Liver (tissue), 9 donors: ENCODE data around the gene PPM1J. TPM values are rescaled to one million over a fixed set of nuclear protein-coding genes. Genes with fewer than 3 reads are reported as not detected.
"Not testable (repeated sequence)": the region's sequence is repeated elsewhere in the genome, so short reads cannot be mapped to it uniquely, and the experiment has no call there.

ENCODE experiments used
- DNase-seq: peaks from one replicate; pipeline ENCODE4 v3.0.0-alpha.2; 2017; ENCODE audit warnings: low spot score
- H3K27ac ChIP-seq, 2 donors: one replicate each; pipeline ENCODE4 v1.7.0; 2013; ENCODE audit warnings: inconsistent platforms in 2 of 2, low read length in 2 of 2, control low read depth in 1 of 2, low read depth in 1 of 2, mild to moderate bottlenecking in 1 of 2
- H3K27me3 ChIP-seq, 4 donors: one replicate each; pipeline versions ENCODE4 v1.6.1 to v1.7.0; 2013; ENCODE audit warnings: low read length in 3 of 4, inconsistent platforms in 1 of 4, mild to moderate bottlenecking in 1 of 4, moderate library complexity in 1 of 4; ENCODE audit not compliant: control insufficient read depth in 4 of 4, insufficient read depth in 4 of 4
- H3K36me3 ChIP-seq, 4 donors: one replicate each; pipeline versions ENCODE4 v1.6.1 to v1.7.0; 2013; ENCODE audit warnings: low read length in 3 of 4, mild to moderate bottlenecking in 3 of 4, low read depth in 1 of 4, moderate library complexity in 1 of 4; ENCODE audit not compliant: control insufficient read depth in 4 of 4, insufficient read depth in 3 of 4
- H3K4me1 ChIP-seq, 4 donors: one replicate each; pipeline versions ENCODE4 v1.6.1 to v1.7.0; 2013; ENCODE audit warnings: low read length in 3 of 4, mild to moderate bottlenecking in 3 of 4, moderate library complexity in 1 of 4; ENCODE audit not compliant: control insufficient read depth in 4 of 4, insufficient read depth in 4 of 4
- H3K4me3 ChIP-seq, 3 donors: one replicate each; pipeline versions ENCODE4 v1.6.1 to v1.7.0; 2013; ENCODE audit warnings: low read length in 3 of 3, control low read depth in 1 of 3, low read depth in 1 of 3, mild to moderate bottlenecking in 1 of 3
- H3K9ac ChIP-seq, 2 donors: one replicate each; pipeline ENCODE4 v1.7.0; 2013; ENCODE audit warnings: low read length in 2 of 2, mild to moderate bottlenecking in 2 of 2, moderate library complexity in 2 of 2, control low read depth in 1 of 2, low read depth in 1 of 2
- H3K9me3 ChIP-seq, 4 donors: one replicate each; pipeline versions ENCODE4 v1.6.1 to v1.7.0; 2013; ENCODE audit warnings: low read length in 3 of 4; ENCODE audit not compliant: control insufficient read depth in 4 of 4
- FOXA1 ChIP-seq: IDR thresholded peaks from 2 replicates; pipeline ENCODE4 v1.6.1; 2016; ENCODE audit warnings: antibody characterized with exemption
- FOXA2 ChIP-seq: IDR thresholded peaks from 2 replicates; pipeline ENCODE4 v1.6.1; 2016; ENCODE audit warnings: antibody characterized with exemption
- MAX ChIP-seq: IDR thresholded peaks from 2 replicates; pipeline ENCODE4 v1.6.1; 2016; ENCODE audit warnings: antibody characterized with exemption
- NR2F2 ChIP-seq: IDR thresholded peaks from 2 replicates; pipeline ENCODE4 v1.6.1; 2016; ENCODE audit warnings: antibody characterized with exemption
- RXRA ChIP-seq, 2 donors: IDR thresholded peaks; 2 replicates each; pipeline ENCODE4 v1.6.1; 2017 to 2018; ENCODE audit warnings: antibody characterized with exemption in 2 of 2, mild to moderate bottlenecking in 1 of 2
- SP1 ChIP-seq: IDR thresholded peaks from 2 replicates; pipeline ENCODE4 v1.6.1; 2018; ENCODE audit warnings: antibody characterized with exemption, mild to moderate bottlenecking
- YY1 ChIP-seq: IDR thresholded peaks from 2 replicates; pipeline ENCODE4 v1.6.1; 2016; ENCODE audit warnings: antibody characterized with exemption, mild to moderate bottlenecking
- WGBS: extraction: QIAGEN DNeasy Blood & Tissue Kit; methylation state at CpG from one replicate; pipeline ENCODE4 v1.1.7; 2013; 5-methylcytosine and 5-hydroxymethylcytosine counted together
- polyA plus RNA-seq, 2 donors: library from polyadenylated mRNA; stranded (reverse) in 1 of 2; unstranded in 1 of 2; fragments of 200-250 nt in 1 of 2; fragments of >200 nt in 1 of 2; fragmentation: Nextera tagmentation in 1 of 2; extraction: Ambion mirVana in 1 of 2; gene quantifications; one replicate each; pipeline versions ENCODE4 v1.2.1 to v1.2.3, GENCODE V29; 2013 to 2015
- total RNA-seq, 2 donors: library from RNA; depleted of rRNA; stranded (reverse); fragments of >200 nt; gene quantifications; one replicate each; pipeline ENCODE4 v1.2.3, GENCODE V29; 2014
- TF ChIP-seq, protein P1 (sequence below): fragments of 150-350 bp; IDR thresholded peaks from 2 replicates; pipeline ENCODE4 v1.5.1; 2017; ENCODE audit warnings: improper control_type of control experiment, low read depth, low read length; ENCODE audit not compliant: missing input control
- TF ChIP-seq, protein P2 (sequence below): IDR thresholded peaks from 2 replicates; pipeline ENCODE4 v1.6.1; 2016; ENCODE audit warnings: antibody characterized with exemption
- donor health status: healthy.
- donor health status: healthy.
- donor health status: healthy.
- donor health status: healthy.
- donor health status: healthy.

Gene PPM1J
- total and polyA plus RNA-seq, 4 donors = 0.08 to 0.17 TPM; not detected in 2

DNA sequence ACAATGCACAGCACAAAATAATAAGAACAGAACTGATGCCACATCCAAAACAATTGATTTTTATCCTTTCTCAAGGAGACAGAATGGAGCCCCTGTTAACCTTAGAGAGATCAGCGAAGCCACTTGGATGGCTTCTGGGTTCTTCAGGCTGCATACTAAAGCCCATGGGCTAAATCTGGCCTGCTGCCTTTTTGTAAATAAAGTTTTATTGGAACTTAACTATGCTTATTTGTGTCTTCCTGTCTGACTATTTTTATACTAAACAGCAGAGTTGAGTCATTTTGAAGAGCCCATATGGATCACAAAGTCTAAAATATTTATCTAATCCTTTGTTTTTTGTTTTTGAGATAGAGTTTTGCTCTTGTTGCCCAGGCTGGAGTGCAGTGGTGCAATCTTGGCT is 16.3 kb upstream of the PPM1J start:
- Histone ChIP-seq H3K4me1 (no peaks in the 10 kb centered on the region), H3K27me3 (no peaks in the 10 kb centered on the region), H3K4me3 (no peak overlapping the region), H3K27ac (no peak overlapping the region), H3K36me3 (no peaks in the 10 kb centered on the region), H3K9me3 (no peaks in the 10 kb centered on the region), H3K9ac (no peak overlapping the region)
- 94% methylated on average over 1 of the region's 1 CpG for WGBS
- DNase-seq = no peak
- TF ChIP-seq FOXA2 = no peak
- no peak for TF ChIP-seq MAX
- TF ChIP-seq SP1 = no peak

- no peak for DNase-seq
- 88% methylated on average over 1 of the region's 1 CpG for WGBS
Measured at GRCh38 chr1:112729909-112730308, 14.8 kb upstream of the PPM1J start.

DNA sequence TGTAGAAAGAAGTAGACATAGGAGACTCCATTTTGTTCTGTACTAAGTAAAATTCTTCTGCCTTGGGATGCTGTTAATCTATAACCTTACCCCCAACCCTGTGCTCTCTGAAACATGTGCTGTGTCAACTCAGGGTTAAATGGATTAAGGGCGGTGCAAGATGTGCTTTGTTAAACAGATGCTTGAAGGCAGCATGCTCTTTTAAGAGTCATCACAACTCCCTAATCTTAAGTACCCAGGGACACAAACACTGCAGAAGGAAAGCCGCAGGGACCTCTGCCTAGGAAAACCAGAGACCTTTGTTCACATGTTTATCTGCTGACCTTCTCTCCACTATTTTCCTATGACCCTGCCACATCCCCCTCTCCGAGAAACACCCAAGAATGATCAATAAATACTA is 13.9 kb upstream of the PPM1J start:
- H3K9me3 ChIP-seq, H3K4me3 ChIP-seq, H3K36me3 ChIP-seq, H3K27ac ChIP-seq, H3K9ac ChIP-seq, DNase-seq, H3K27me3 ChIP-seq, H3K4me1 ChIP-seq: not testable (repeated sequence)
- 59% methylated on average over 3 of the region's 3 CpGs for WGBS

More at GRCh38 chr1:112729909-112730308, 14.8 kb upstream of the PPM1J start:
- no peaks in the 10 kb centered on the region for H3K9me3 ChIP-seq
- no peak overlapping the region for H3K4me3 ChIP-seq
- H3K4me1 ChIP-seq = no peaks in the 10 kb centered on the region
- H3K27ac ChIP-seq = no peak overlapping the region
- H3K36me3 ChIP-seq = no peaks in the 10 kb centered on the region
- no peak for TF ChIP-seq NR2F2
- TF ChIP-seq MAX = no peak
- no peak for TF ChIP-seq SP1
- H3K9ac ChIP-seq = no peak overlapping the region
- no peaks in the 10 kb centered on the region for H3K27me3 ChIP-seq

DNA sequence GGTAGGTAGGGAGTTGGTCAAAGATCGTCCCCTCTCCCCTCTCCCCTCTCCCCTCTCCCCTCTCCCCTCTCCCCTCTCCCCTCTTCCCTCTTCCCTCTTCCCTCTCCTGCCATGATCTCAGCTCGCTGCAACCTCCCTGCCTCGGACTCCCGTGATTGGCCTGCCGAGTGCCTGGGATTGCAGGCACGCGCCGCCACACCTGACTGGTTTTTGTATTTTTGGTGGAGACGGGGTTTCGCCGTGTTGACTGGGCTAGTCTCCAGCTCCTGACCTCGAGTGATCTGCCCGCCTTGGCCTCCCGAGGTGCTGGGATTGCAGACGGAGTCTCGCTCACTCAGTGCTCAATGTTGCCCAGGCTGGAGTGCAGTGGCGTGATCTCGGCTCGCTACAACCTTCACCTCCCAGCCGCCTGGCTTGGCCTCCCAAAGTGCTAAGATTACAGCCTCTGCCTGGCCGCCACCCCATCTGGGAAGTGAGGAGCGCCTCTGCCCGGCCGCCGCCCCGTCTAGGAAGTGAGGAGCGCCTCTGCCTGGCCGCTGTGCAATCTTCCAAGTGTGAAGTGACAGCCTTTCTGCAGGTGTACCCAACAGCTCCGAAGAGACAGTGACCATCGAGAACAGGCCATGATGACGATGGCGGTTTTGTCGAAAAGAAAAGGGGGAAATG is 13.3 kb upstream of the PPM1J start:
- not testable (repeated sequence) for H3K9me3 ChIP-seq, H3K36me3 ChIP-seq, DNase-seq, H3K4me1 ChIP-seq, H3K27ac ChIP-seq, H3K9ac ChIP-seq, H3K4me3 ChIP-seq, H3K27me3 ChIP-seq
- 94% methylated on average over 33 of the region's 33 CpGs for WGBS

DNA sequence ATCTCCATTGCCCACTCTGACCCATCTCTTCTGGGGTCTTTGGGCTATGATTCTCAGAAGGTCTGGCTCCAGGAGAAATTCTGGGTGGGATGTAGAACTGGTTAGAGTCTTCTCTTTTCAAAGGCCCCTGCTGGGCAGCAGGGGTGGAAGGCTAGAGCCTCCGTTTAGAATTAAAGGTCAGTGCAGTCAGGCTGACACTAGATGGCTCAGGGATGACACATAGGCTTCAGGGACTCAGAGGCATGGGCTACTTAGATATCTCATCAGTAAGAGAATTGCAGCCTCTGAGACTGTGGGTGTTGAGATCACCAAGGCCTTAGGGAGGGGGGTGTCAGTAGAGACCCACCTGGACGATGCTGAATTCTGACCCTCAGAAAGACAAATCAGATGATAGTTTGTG is 12.6 kb upstream of the PPM1J start:
- Histone ChIP-seq H3K9me3 (no peaks in the 10 kb centered on the region), H3K9ac (no peak overlapping the region), H3K4me3 (no peak overlapping the region), H3K27ac (no peak overlapping the region), H3K4me1 (no peaks in the 10 kb centered on the region), H3K27me3 (no peaks in the 10 kb centered on the region), H3K36me3 (no peaks in the 10 kb centered on the region)
- TF ChIP-seq, protein P1, sequence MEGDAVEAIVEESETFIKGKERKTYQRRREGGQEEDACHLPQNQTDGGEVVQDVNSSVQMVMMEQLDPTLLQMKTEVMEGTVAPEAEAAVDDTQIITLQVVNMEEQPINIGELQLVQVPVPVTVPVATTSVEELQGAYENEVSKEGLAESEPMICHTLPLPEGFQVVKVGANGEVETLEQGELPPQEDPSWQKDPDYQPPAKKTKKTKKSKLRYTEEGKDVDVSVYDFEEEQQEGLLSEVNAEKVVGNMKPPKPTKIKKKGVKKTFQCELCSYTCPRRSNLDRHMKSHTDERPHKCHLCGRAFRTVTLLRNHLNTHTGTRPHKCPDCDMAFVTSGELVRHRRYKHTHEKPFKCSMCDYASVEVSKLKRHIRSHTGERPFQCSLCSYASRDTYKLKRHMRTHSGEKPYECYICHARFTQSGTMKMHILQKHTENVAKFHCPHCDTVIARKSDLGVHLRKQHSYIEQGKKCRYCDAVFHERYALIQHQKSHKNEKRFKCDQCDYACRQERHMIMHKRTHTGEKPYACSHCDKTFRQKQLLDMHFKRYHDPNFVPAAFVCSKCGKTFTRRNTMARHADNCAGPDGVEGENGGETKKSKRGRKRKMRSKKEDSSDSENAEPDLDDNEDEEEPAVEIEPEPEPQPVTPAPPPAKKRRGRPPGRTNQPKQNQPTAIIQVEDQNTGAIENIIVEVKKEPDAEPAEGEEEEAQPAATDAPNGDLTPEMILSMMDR = no peak
- TF ChIP-seq RXRA (IDR thresholded peaks at IDR 0.05) (no peak), YY1 (no peak), FOXA1 (no peak), MAX (no peak)
- TF ChIP-seq, protein P2, sequence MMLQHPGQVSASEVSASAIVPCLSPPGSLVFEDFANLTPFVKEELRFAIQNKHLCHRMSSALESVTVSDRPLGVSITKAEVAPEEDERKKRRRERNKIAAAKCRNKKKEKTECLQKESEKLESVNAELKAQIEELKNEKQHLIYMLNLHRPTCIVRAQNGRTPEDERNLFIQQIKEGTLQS = no peak
- no peak for DNase-seq
- WGBS = 59% methylated on average over 2 of the region's 2 CpGs

DNA sequence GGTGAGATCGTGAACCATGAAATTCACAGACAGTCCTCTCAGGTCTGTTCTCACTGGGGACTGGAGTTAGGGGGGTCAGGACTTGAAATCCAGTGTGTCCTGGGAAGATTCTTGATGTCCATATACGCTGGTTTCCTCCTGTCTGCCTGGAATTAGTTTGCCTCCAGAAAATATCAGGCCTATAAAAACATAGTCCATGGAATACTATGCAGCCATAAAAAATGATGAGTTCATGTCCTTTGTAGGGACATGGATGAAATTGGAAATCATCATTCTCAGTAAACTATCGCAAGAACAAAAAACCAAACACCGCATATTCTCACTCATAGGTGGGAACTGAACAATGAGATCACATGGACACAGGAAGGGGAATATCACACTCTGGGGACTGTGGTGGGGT is 9.1 kb upstream of the PPM1J start:
- not testable (repeated sequence) for H3K27me3 ChIP-seq

More for the DNA sequence above, 9.1 kb upstream of the PPM1J start:
- H3K27ac ChIP-seq, H3K9me3 ChIP-seq, H3K9ac ChIP-seq, DNase-seq, H3K36me3 ChIP-seq, H3K4me1 ChIP-seq, H3K4me3 ChIP-seq: not testable (repeated sequence)
- 91% methylated on average over 2 of the region's 4 CpGs for WGBS
